ENCODE results near the gene EFHC1.

Gene EFHC1

GRCh38 chr6:52531396-52531795 lies 111.3 kb downstream of the EFHC1 start:
- TF ChIP-seq ZFP3 (CRISPR knock-in tag; IDR thresholded peaks at IDR 0.05) (no peak), ESRRG (CRISPR knock-in tag; IDR thresholded peaks at IDR 0.05) (no peak), RARB (CRISPR knock-in tag; IDR thresholded peaks at IDR 0.05) (no peak), PATZ1 (CRISPR knock-in tag; IDR thresholded peaks at IDR 0.05; ENCODE audit: borderline replicate concordance) (no peak), ZFP30 (CRISPR knock-in tag; IDR thresholded peaks at IDR 0.05) (no peak)
- no peak for ATAC-seq

GRCh38 chr6:52531834-52532233 lies 111.7 kb downstream of the EFHC1 start:
- TF ChIP-seq PATZ1 (CRISPR knock-in tag; IDR thresholded peaks at IDR 0.05; ENCODE audit: borderline replicate concordance) (no peak), ZC3H10 (CRISPR knock-in tag; IDR thresholded peaks at IDR 0.05) (no peak), TSHZ2 (CRISPR knock-in tag; IDR thresholded peaks at IDR 0.05) (no peak), ESRRG (CRISPR knock-in tag; IDR thresholded peaks at IDR 0.05) (no peak), ARNTL (CRISPR knock-in tag; IDR thresholded peaks at IDR 0.05; ENCODE audit: borderline replicate concordance, low read depth) (no peak), ISL1 (CRISPR knock-in tag; IDR thresholded peaks at IDR 0.05) (no peak), ZNF70 (CRISPR knock-in tag; IDR thresholded peaks at IDR 0.05) (no peak), CSRNP3 (CRISPR knock-in tag; IDR thresholded peaks at IDR 0.05) (no peak), ZNF8 (CRISPR knock-in tag; IDR thresholded peaks at IDR 0.05) (no peak), BACH2 (CRISPR knock-in tag; IDR thresholded peaks at IDR 0.05; ENCODE audit: borderline replicate concordance) (no peak), CSDC2 (CRISPR knock-in tag; IDR thresholded peaks at IDR 0.05) (no peak), OSR1 (CRISPR knock-in tag; IDR thresholded peaks at IDR 0.05) (no peak), TCF4 (CRISPR knock-in tag; IDR thresholded peaks at IDR 0.05; ENCODE audit: borderline replicate concordance) (no peak)
- ATAC-seq: no peak

GRCh38 chr6:52532457-52532856 lies 112.3 kb downstream of the EFHC1 start:
- ATAC-seq: no peak
- TF ChIP-seq GLIS3 (CRISPR knock-in tag; IDR thresholded peaks at IDR 0.05) (no peak), BACH2 (CRISPR knock-in tag; IDR thresholded peaks at IDR 0.05; ENCODE audit: borderline replicate concordance) (no peak), ESRRG (CRISPR knock-in tag; IDR thresholded peaks at IDR 0.05) (no peak), ISL1 (CRISPR knock-in tag; IDR thresholded peaks at IDR 0.05) (no peak), RARB (CRISPR knock-in tag; IDR thresholded peaks at IDR 0.05) (no peak), TSHZ2 (CRISPR knock-in tag; IDR thresholded peaks at IDR 0.05) (no peak), CREB5 (CRISPR knock-in tag; IDR thresholded peaks at IDR 0.05; ENCODE audit: low read depth) (no peak), POU6F1 (CRISPR knock-in tag; IDR thresholded peaks at IDR 0.05; ENCODE audit: borderline replicate concordance, low read depth) (no peak), SNAI2 (CRISPR knock-in tag; IDR thresholded peaks at IDR 0.05) (no peak), OSR1 (CRISPR knock-in tag; IDR thresholded peaks at IDR 0.05) (no peak), CSRNP3 (CRISPR knock-in tag; IDR thresholded peaks at IDR 0.05) (no peak), ZNF565 (CRISPR knock-in tag; conservative IDR thresholded peaks at IDR 0.05; ENCODE audit: low read depth) (no peak), ARNTL (CRISPR knock-in tag; IDR thresholded peaks at IDR 0.05; ENCODE audit: borderline replicate concordance, low read depth) (no peak), ZNF8 (CRISPR knock-in tag; IDR thresholded peaks at IDR 0.05) (no peak)
